GM12872 (cell line): ENCODE results near the gene SMOC2.

Source experiments
- CTCF ChIP-seq: IDR thresholded peaks from 3 replicates; pipeline ENCODE4 v1.5.1; 2011; ENCODE audit warnings: low read depth, mild to moderate bottlenecking, low read length, moderate library complexity; ENCODE audit not compliant: insufficient read depth

The SMOC2 gene

GRCh38 chr6:168536665-168537539, 95.9 kb downstream of the SMOC2 start:
- TF ChIP-seq CTCF, result no peak

- TF ChIP-seq CTCF, result no peak
These were observed 96.5 kb downstream of the SMOC2 start for GRCh38 chr6:168537540-168537884.

- TF ChIP-seq CTCF, result no peak
These were observed 98.2 kb downstream of the SMOC2 start for GRCh38 chr6:168538892-168539811.

GRCh38 chr6:168540713-168541291, 99.8 kb downstream of the SMOC2 start:
- no peak for TF ChIP-seq CTCF

GRCh38 chr6:168541307-168541706, 100.3 kb downstream of the SMOC2 start:
- TF ChIP-seq CTCF, result no peak

- no peak for TF ChIP-seq CTCF
These were observed 101.3 kb downstream of the SMOC2 start for GRCh38 chr6:168542301-168542700.

GRCh38 chr6:168545428-168545827, 104.4 kb downstream of the SMOC2 start:
- no peak for TF ChIP-seq CTCF
